Hematopoietic multipotent progenitor cell treated with erythropoietin and hydrocortisone succinate and interleukin-3 and kit ligand, for 6 days (in vitro differentiated cells): ENCODE data around the gene BAK1.
"Not testable (repeated sequence)": the region's sequence is repeated elsewhere in the genome, so short reads cannot be mapped to it uniquely, and the experiment has no call there.

Source experiments
- DNase-seq: peaks from one replicate; pipeline ENCODE4 v3.0.0-alpha.2; 2015

The BAK1 gene

GRCh38 chr6:33549196-33549595 is 30.9 kb downstream of the BAK1 start:
- no peak for DNase-seq

GRCh38 chr6:33547499-33547898 is 32.6 kb downstream of the BAK1 start:
- DNase-seq = no peak

- no peak for DNase-seq
Measured at GRCh38 chr6:33546766-33547165, 33.3 kb downstream of the BAK1 start.

- DNase-seq = not testable (repeated sequence)
Measured at GRCh38 chr6:33545292-33545691, 34.8 kb downstream of the BAK1 start.

GRCh38 chr6:33543116-33543515 is 37.0 kb downstream of the BAK1 start:
- no peak for DNase-seq

GRCh38 chr6:33540768-33541167 is 39.3 kb downstream of the BAK1 start:
- DNase-seq = no peak

GRCh38 chr6:33534702-33535101 is 45.4 kb downstream of the BAK1 start:
- DNase-seq = no peak

- DNase-seq = not testable (repeated sequence)
Measured at GRCh38 chr6:33533163-33533869, 46.8 kb downstream of the BAK1 start.

- not testable (repeated sequence) for DNase-seq
Measured at GRCh38 chr6:33532431-33532830, 47.6 kb downstream of the BAK1 start.

- DNase-seq = not testable (repeated sequence)
Measured at GRCh38 chr6:33530617-33531016, 49.5 kb downstream of the BAK1 start.
